Tibial nerve (tissue), 4 donors: Measurements from ENCODE around the gene TIMM23. TPM values are rescaled to one million over a fixed set of nuclear protein-coding genes. Genes with fewer than 3 reads are reported as not detected.
A peak's percentile ranks its signal among the peaks of the same experiment; 100 is the strongest.
"Not testable (repeated sequence)": the region's sequence is repeated elsewhere in the genome, so short reads cannot be mapped to it uniquely, and the experiment has no call there.

Source experiments
- DNase-seq, 2 donors: peaks; one replicate each; pipeline ENCODE4 v3.0.0-alpha.2; 2019; ENCODE audit warnings: low spot score in 2 of 2
- H3K27ac ChIP-seq, 4 donors: fragments of 200-600 bp; sonication (generic) in 3 of 4; one replicate each; pipeline ENCODE4 v1.5.1; 2017 to 2019; ENCODE audit warnings: mild to moderate bottlenecking in 1 of 4
- H3K27me3 ChIP-seq, 2 donors: fragments of 200-600 bp; sonication (generic) in 1 of 2; one replicate each; pipeline versions ENCODE4 v1.5.1 to v1.6.0; 2017 to 2019
- H3K36me3 ChIP-seq, 3 donors: fragments of 200-600 bp; sonication (generic); one replicate each; pipeline ENCODE4 v1.5.1; 2018 to 2019
- H3K4me1 ChIP-seq, 4 donors: fragments of 200-600 bp; sonication (generic) in 3 of 4; one replicate each; pipeline ENCODE4 v1.5.1; 2017 to 2019
- H3K4me3 ChIP-seq, 4 donors: fragments of 200-600 bp; sonication (generic) in 3 of 4; one replicate each; pipeline ENCODE4 v1.5.1; 2017 to 2019; ENCODE audit warnings: mild to moderate bottlenecking in 1 of 4, moderate library complexity in 1 of 4
- H3K9me3 ChIP-seq, 4 donors: fragments of 200-600 bp; sonication (generic) in 3 of 4; one replicate each; pipeline ENCODE4 v1.5.1; 2017 to 2019
- CTCF ChIP-seq, 5 experiments: fragments of 200-600 bp in 3 of 5; fragments of 450-650 bp in 2 of 5; sonication (generic) in 3 of 5; IDR thresholded peaks; one replicate each; pipeline ENCODE4 v1.5.1; 2016 to 2019; ENCODE audit warnings: antibody characterized with exemption in 5 of 5, mild to moderate bottlenecking in 3 of 5, moderate library complexity in 2 of 5
- EP300 ChIP-seq, 2 donors: sonication (generic); formaldehyde crosslinking; IDR thresholded peaks; one replicate each; pipeline ENCODE4 v1.6.1; 2017; ENCODE audit warnings: antibody characterized with exemption in 2 of 2, mild to moderate bottlenecking in 1 of 2
- POLR2A ChIP-seq, 2 donors: fragments of 450-650 bp; IDR thresholded peaks; one replicate each; pipeline ENCODE4 v1.6.1; 2017; ENCODE audit warnings: antibody characterized with exemption in 2 of 2, mild to moderate bottlenecking in 2 of 2, moderate library complexity in 2 of 2
- WGBS, 2 donors: methylation state at CpG; one replicate each; pipeline ENCODE4 v1.1.5; 2018; 5-methylcytosine and 5-hydroxymethylcytosine counted together
- total RNA-seq, 4 donors: library from RNA; depleted of rRNA; stranded (reverse); fragments of >200 nt; gene quantifications; one replicate each; pipeline ENCODE4 v1.1.0, GENCODE V29; 2016

The TIMM23 gene
- 10 to 100 TPM; 29.6 to 42.9 (median 35.7) TPM for total RNA-seq

GRCh38 chr10:45972106-45972812 lies at the start of gene TIMM23:
Gene TIMM23 (plus strand): TSS chr10:45972489. CDS start chr10:45972625, 136 bp downstream.
- DNase-seq: peak; percentile 55 to 79
- peak within 1 kb of the TSS; percentile 50 to 92 (median 73) for H3K4me3 ChIP-seq
- peaks cover 0 to 30% (median 12%) of the 10 kb centered on the region in 4 donors for H3K4me1 ChIP-seq
- WGBS, 2 donors: 0 to 1% methylated on average over 54 to 56 of the region's 60 CpGs
- H3K27ac ChIP-seq: peak within 1 kb of the TSS; percentile 10 to 74 (median 58)
- H3K9me3 ChIP-seq, H3K36me3 ChIP-seq, H3K27me3 ChIP-seq: not testable (repeated sequence)
- TF ChIP-seq EP300 (IDR thresholded peaks at IDR 0.05) (peak in 1 of 2 donors; percentile 93), POLR2A (IDR thresholded peaks at IDR 0.05) (peak; percentile 14 to 17), CTCF (IDR thresholded peaks at IDR 0.05) (peak in 1 of 5 experiments; percentile 26)

GRCh38 chr10:45926790-45927189 lies 45.5 kb upstream of the TIMM23 start:
- H3K9me3 ChIP-seq, DNase-seq, H3K27me3 ChIP-seq, H3K4me1 ChIP-seq, H3K4me3 ChIP-seq, H3K27ac ChIP-seq: not testable (repeated sequence)
- 96 to 100% methylated on average over 1 of the region's 1 CpG for WGBS, 2 donors
- H3K36me3 ChIP-seq: peaks cover 0 to 11% (median 0%) of the 10 kb centered on the region in 3 donors

GRCh38 chr10:45931305-45931704 lies 41.0 kb upstream of the TIMM23 start:
- H3K27me3 ChIP-seq, H3K27ac ChIP-seq: not testable (repeated sequence)
- 93 to 94% methylated on average over 3 to 4 of the region's 4 CpGs for WGBS, 2 donors

GRCh38 chr10:45934788-45935187 lies 37.5 kb upstream of the TIMM23 start:
- WGBS, 2 donors: 89 to 90% methylated on average over 3 of the region's 3 CpGs
- DNase-seq: not testable (repeated sequence)

More at GRCh38 chr10:45931305-45931704, 41.0 kb upstream of the TIMM23 start:
- not testable (repeated sequence) for H3K4me3 ChIP-seq, H3K9me3 ChIP-seq, DNase-seq, H3K4me1 ChIP-seq
- H3K36me3 ChIP-seq: peaks cover 0 to 22% (median 0%) of the 10 kb centered on the region in 3 donors

GRCh38 chr10:45939176-45939697 lies 33.1 kb upstream of the TIMM23 start:
- H3K27ac ChIP-seq, DNase-seq, H3K9me3 ChIP-seq, H3K36me3 ChIP-seq, H3K4me1 ChIP-seq, H3K4me3 ChIP-seq, H3K27me3 ChIP-seq: not testable (repeated sequence)
- 46 to 59% methylated on average over 2 of the region's 2 CpGs for WGBS, 2 donors

More at GRCh38 chr10:45934788-45935187, 37.5 kb upstream of the TIMM23 start:
- not testable (repeated sequence) for H3K27ac ChIP-seq, H3K4me3 ChIP-seq, H3K9me3 ChIP-seq, H3K27me3 ChIP-seq, H3K4me1 ChIP-seq
- peaks cover 0 to 15% (median 0%) of the 10 kb centered on the region in 3 donors for H3K36me3 ChIP-seq

GRCh38 chr10:45941196-45941595 lies 31.1 kb upstream of the TIMM23 start:
- not testable (repeated sequence) for H3K4me3 ChIP-seq, H3K27ac ChIP-seq, H3K9me3 ChIP-seq, H3K36me3 ChIP-seq, DNase-seq, H3K4me1 ChIP-seq, H3K27me3 ChIP-seq
- WGBS, 2 donors: no CpG with 5 or more reads among the region's 1 CpG

- not testable (repeated sequence) for DNase-seq, H3K36me3 ChIP-seq, H3K27me3 ChIP-seq, H3K27ac ChIP-seq, H3K4me3 ChIP-seq, H3K9me3 ChIP-seq, H3K4me1 ChIP-seq
- WGBS, 2 donors: 69 to 76% methylated on average over 4 of the region's 4 CpGs
These were observed 26.8 kb upstream of the TIMM23 start for GRCh38 chr10:45945476-45945875.

GRCh38 chr10:45947363-45947762 lies 24.9 kb upstream of the TIMM23 start:
- H3K4me3 ChIP-seq, H3K4me1 ChIP-seq, H3K27me3 ChIP-seq, H3K27ac ChIP-seq, DNase-seq, H3K9me3 ChIP-seq, H3K36me3 ChIP-seq: not testable (repeated sequence)
- WGBS, 2 donors: 91 to 96% methylated on average over 1 of the region's 1 CpG

GRCh38 chr10:45948801-45949200 lies 23.5 kb upstream of the TIMM23 start:
- not testable (repeated sequence) for H3K36me3 ChIP-seq, H3K4me3 ChIP-seq, DNase-seq, H3K27me3 ChIP-seq, H3K27ac ChIP-seq, H3K9me3 ChIP-seq, H3K4me1 ChIP-seq

GRCh38 chr10:45954367-45954766 lies 17.9 kb upstream of the TIMM23 start:
- H3K9me3 ChIP-seq, H3K27ac ChIP-seq, H3K4me1 ChIP-seq, DNase-seq, H3K27me3 ChIP-seq, H3K4me3 ChIP-seq: not testable (repeated sequence)
- peaks cover 0 to 13% (median 0%) of the 10 kb centered on the region in 3 donors for H3K36me3 ChIP-seq
- WGBS, 2 donors: 71 to 88% methylated on average over 4 of the region's 4 CpGs

- H3K4me1 ChIP-seq, DNase-seq, H3K27ac ChIP-seq, H3K27me3 ChIP-seq, H3K4me3 ChIP-seq, H3K9me3 ChIP-seq: not testable (repeated sequence)
- peaks cover 0 to 13% (median 0%) of the 10 kb centered on the region in 3 donors for H3K36me3 ChIP-seq
- 87 to 96% methylated on average over 4 of the region's 6 CpGs for WGBS, 2 donors
These were observed 15.7 kb upstream of the TIMM23 start for GRCh38 chr10:45956634-45957033.

GRCh38 chr10:45957928-45958327 lies 14.4 kb upstream of the TIMM23 start:
- H3K27me3 ChIP-seq, H3K4me1 ChIP-seq, H3K27ac ChIP-seq, H3K9me3 ChIP-seq, H3K36me3 ChIP-seq, DNase-seq, H3K4me3 ChIP-seq: not testable (repeated sequence)
- WGBS, 2 donors: 93 to 96% methylated on average over 6 of the region's 6 CpGs
